Lower leg skin (tissue), 4 donors: ENCODE measurements around the gene ANKRD13B. TPM values are rescaled to one million over a fixed set of nuclear protein-coding genes. Genes with fewer than 3 reads are reported as not detected.

Source experiments
- DNase-seq, 2 donors: peaks; one replicate each; pipeline ENCODE4 v3.0.0-alpha.2; 2019; ENCODE audit warnings: low spot score in 2 of 2
- H3K4me3 ChIP-seq: fragments of 200-600 bp; sonication (generic); 2 replicates; pipeline ENCODE4 v1.5.1; 2017; ENCODE audit warnings: mild to moderate bottlenecking, low read depth; ENCODE audit not compliant: poor library complexity, severe bottlenecking
- CTCF ChIP-seq, 3 donors: fragments of 450-650 bp; IDR thresholded peaks; one replicate each; pipeline ENCODE4 v1.5.1; 2016; ENCODE audit warnings: antibody characterized with exemption in 3 of 3, mild to moderate bottlenecking in 3 of 3, moderate library complexity in 2 of 3
- POLR2A ChIP-seq, 2 donors: fragments of 450-650 bp; IDR thresholded peaks; one replicate each; pipeline ENCODE4 v1.6.1; 2016 to 2017; ENCODE audit warnings: antibody characterized with exemption in 2 of 2, mild to moderate bottlenecking in 1 of 2, moderate library complexity in 1 of 2
- WGBS, 2 donors: methylation state at CpG; one replicate each; pipeline ENCODE4 v1.1.5; 2018; 5-methylcytosine and 5-hydroxymethylcytosine counted together
- intact Hi-C: fragments of 100-400 bp; cut with DNase I; formaldehyde crosslinking; loops from one replicate; pipeline ENCODE4 v1.15.0; 2023; ENCODE audit warnings: low total_unique reads
- total RNA-seq, 4 donors: library from RNA; depleted of rRNA; stranded (reverse); fragments of >200 nt; gene quantifications; one replicate each; pipeline ENCODE4 v1.1.0, GENCODE V29; 2016

The ANKRD13B gene
- total RNA-seq, 4 donors from 2014 or later = 8.1 to 18.8 (median 11.7) TPM

- no peak overlapping the region for H3K4me3 ChIP-seq
- 83 to 92% methylated on average over 14 to 18 of the region's 18 CpGs for WGBS, 2 donors
- peak in 1 of 2 donors; percentile 78 for DNase-seq
- no peak for TF ChIP-seq CTCF (IDR thresholded peaks at IDR 0.05)
- intact Hi-C loops = no loop called here
These were observed 30.3 kb upstream of the ANKRD13B start for GRCh38 chr17:29562615-29563014.

DNA sequence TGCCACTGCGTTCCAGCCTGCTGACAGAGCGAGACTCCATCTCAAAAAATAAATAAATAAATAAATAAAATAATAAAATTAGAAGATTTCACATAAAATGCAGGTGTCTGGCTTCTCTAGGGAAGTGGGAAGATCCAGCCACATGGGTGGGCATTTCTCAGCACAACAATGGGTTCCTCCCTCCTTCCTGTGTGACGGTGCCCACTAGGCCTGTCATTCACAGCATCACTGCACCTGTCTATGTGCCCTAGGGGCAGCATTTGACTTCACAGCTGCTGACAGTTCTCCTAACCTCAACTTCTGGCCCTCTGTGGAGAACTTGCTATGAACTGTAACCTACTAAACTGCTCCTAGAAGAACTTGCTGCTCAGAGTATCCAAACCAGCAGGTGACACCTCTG is 29.1 kb upstream of the ANKRD13B start:
- intact Hi-C loops = no loop called here
- TF ChIP-seq POLR2A (IDR thresholded peaks at IDR 0.05) = no peak
- TF ChIP-seq CTCF (IDR thresholded peaks at IDR 0.05) = no peak
- no peak overlapping the region for H3K4me3 ChIP-seq
- DNase-seq = no peak
- WGBS, 2 donors = 91 to 96% methylated on average over 3 of the region's 3 CpGs

GRCh38 chr17:29565643-29566472 is 27.1 kb upstream of the ANKRD13B start:
- no peak for TF ChIP-seq POLR2A (IDR thresholded peaks at IDR 0.05)
- no peak for TF ChIP-seq CTCF (IDR thresholded peaks at IDR 0.05)
- peak overlapping the region; percentile 68 for H3K4me3 ChIP-seq
- DNase-seq = peak; percentile 16 to 91
- intact Hi-C loops = no loop called here
- WGBS, 2 donors = 18 to 32% methylated on average over 32 to 51 of the region's 55 CpGs

DNA sequence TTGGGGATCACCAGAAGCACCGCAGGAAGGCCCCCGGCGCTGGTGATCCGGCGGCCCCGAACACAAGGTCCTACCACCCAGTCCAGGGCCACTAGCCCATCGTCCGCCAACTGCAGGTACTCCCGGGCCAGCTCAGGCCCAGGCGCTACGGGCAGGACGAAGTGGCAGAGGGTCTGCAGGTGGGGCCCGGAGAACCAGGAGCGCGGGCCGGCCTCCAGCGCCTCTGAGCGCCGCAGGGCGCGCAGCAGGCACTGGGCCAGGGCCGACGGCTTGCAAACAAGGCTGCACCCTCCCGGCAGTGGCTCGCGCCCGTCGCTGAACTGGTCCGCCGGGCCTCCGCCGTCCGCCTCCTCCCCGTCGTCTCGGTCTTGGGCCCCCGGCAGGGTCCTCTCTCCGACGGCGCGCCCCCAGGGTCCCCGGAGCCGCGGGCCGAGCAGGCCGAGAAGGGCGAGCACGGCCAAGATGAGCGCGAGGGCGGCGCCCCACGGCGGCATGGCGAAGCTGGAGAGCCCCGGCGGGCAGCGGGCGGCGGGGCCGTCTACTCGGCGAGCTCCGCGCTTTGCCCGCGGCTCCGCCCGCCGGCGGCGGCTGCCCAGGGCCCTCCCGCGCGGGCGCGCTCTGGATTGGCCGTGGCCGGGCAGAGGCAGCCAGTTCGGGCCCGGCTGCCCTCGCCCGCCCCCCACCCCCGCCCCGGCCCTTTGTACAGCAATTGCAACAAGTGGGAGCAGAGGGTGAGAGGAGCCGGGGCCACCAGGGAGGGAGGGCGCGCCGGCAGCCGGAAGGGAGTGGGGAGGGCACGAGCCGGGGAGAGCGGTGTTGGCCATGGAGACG is 26.2 kb upstream of the ANKRD13B start, which contains the start of gene ABHD15:
Gene ABHD15, minus strand, starts transcription at position 565 of the 831 bp plus-strand sequence. Its CDS starts 71 bp downstream, at position 494.
- intact Hi-C loops = no loop called here

DNA sequence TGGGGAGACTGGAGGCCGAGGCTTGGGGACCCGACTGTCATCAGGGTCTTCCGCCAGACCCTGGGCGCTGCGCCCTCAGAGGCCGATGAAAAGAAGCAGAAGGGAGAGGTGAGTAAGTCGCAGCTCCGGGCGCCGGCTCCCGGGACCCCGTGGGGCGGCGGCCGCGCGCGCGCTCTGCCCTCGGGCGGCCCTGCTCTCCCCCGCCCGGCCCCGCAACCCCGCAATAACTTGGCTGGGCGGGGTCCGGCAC is 25.7 kb upstream of the ANKRD13B start:
- no peak for DNase-seq
- H3K4me3 ChIP-seq = peak overlapping the region; percentile 68
- intact Hi-C loops = no loop called here
- WGBS, 2 donors = 0 to 1% methylated on average over 22 to 24 of the region's 27 CpGs
- TF ChIP-seq CTCF (IDR thresholded peaks at IDR 0.05) (no peak), POLR2A (IDR thresholded peaks at IDR 0.05) (no peak)

More for the DNA sequence above, 26.2 kb upstream of the ANKRD13B start, which contains the start of gene ABHD15:
- no peak for TF ChIP-seq POLR2A (IDR thresholded peaks at IDR 0.05)
- no peak for TF ChIP-seq CTCF (IDR thresholded peaks at IDR 0.05)
- DNase-seq = peak; percentile 36 to 93
- WGBS, 2 donors = 2 to 5% methylated on average over 17 to 36 of the region's 94 CpGs
- H3K4me3 ChIP-seq = peak within 1 kb of the TSS; percentile 68
